ENCODE data around the gene ITGB2. TPM values are rescaled to one million over a fixed set of nuclear protein-coding genes. Genes with fewer than 3 reads are reported as not detected.

ITGB2 gene
- total RNA-seq, 2 donors from 2014 or later = 13.1 to 27.1 TPM

GRCh38 chr21:44900559-44901251 is 20.0 kb downstream of the ITGB2 start:
- no peaks in the 10 kb centered on the region for H3K36me3 ChIP-seq
- intact Hi-C loops (cut with DNase I) = no loop called here

GRCh38 chr21:44899768-44900558 is 20.7 kb downstream of the ITGB2 start:
- no peak for TF ChIP-seq CTCF (IDR thresholded peaks at IDR 0.05)
- Histone ChIP-seq H3K27me3 (no peaks in the 10 kb centered on the region), H3K27ac (no peak overlapping the region), H3K9ac (ENCODE audit: low read depth in 2 of 2, low read length in 2 of 2) (no peak overlapping the region), H3K4me3 (no peak overlapping the region), H3K9me3 (no peaks in the 10 kb centered on the region), H3K36me3 (no peaks in the 10 kb centered on the region), H3K4me1 (peaks cover 4% of the 10 kb centered on the region)
- no peak for DNase-seq
- intact Hi-C loops (cut with DNase I) = no loop called here

More at GRCh38 chr21:44900559-44901251, 20.0 kb downstream of the ITGB2 start:
- DNase-seq = no peak
- H3K9me3 ChIP-seq = no peaks in the 10 kb centered on the region
- no peak overlapping the region for H3K4me3 ChIP-seq
- peaks cover 4% of the 10 kb centered on the region for H3K4me1 ChIP-seq
- H3K9ac ChIP-seq (ENCODE audit: low read depth in 2 of 2, low read length in 2 of 2) = no peak overlapping the region
- TF ChIP-seq CTCF (IDR thresholded peaks at IDR 0.05) = no peak
- no peak overlapping the region for H3K27ac ChIP-seq
- H3K27me3 ChIP-seq = no peaks in the 10 kb centered on the region

- Histone ChIP-seq H3K4me1 (peaks cover 4% of the 10 kb centered on the region), H3K36me3 (no peaks in the 10 kb centered on the region), H3K9ac (ENCODE audit: low read depth in 2 of 2, low read length in 2 of 2) (no peak overlapping the region), H3K9me3 (no peaks in the 10 kb centered on the region), H3K4me3 (no peak overlapping the region), H3K27ac (no peak overlapping the region), H3K27me3 (no peaks in the 10 kb centered on the region)
- intact Hi-C loops (cut with DNase I) = no loop called here
- no peak for TF ChIP-seq CTCF (IDR thresholded peaks at IDR 0.05)
- no peak for DNase-seq
Observed at GRCh38 chr21:44898851-44899767, 21.6 kb downstream of the ITGB2 start.

GRCh38 chr21:44898011-44898488 is 22.6 kb downstream of the ITGB2 start:
- Histone ChIP-seq H3K9me3 (no peaks in the 10 kb centered on the region), H3K27ac (no peak overlapping the region)
- DNase-seq = no peak

More at GRCh38 chr21:44898011-44898488, 22.6 kb downstream of the ITGB2 start:
- Histone ChIP-seq H3K36me3 (no peaks in the 10 kb centered on the region), H3K4me1 (peaks cover 4% of the 10 kb centered on the region), H3K27me3 (no peaks in the 10 kb centered on the region), H3K9ac (ENCODE audit: low read depth in 2 of 2, low read length in 2 of 2) (no peak overlapping the region), H3K4me3 (no peak overlapping the region)
- intact Hi-C loops (cut with DNase I) = no loop called here
- TF ChIP-seq CTCF (IDR thresholded peaks at IDR 0.05) = no peak
